ENCODE data around the gene BRD1. TPM values are rescaled to one million over a fixed set of nuclear protein-coding genes. Genes with fewer than 3 reads are reported as not detected.

The BRD1 gene
- total RNA-seq, 3 donors from 2014 or later, result 33.4 to 51.3 (median 48.4) TPM

- DNase-seq (no peak), ATAC-seq (no peak)
- TF ChIP-seq CTCF (IDR thresholded peaks at IDR 0.05), result no peak
- intact Hi-C loops (cut with DNase I, micrococcal nuclease), result no loop called here
- no peaks in the 10 kb centered on the region for H3K36me3 ChIP-seq (ENCODE audit: low read depth)
- H3K4me1 ChIP-seq (ENCODE audit: low read depth), result no peaks in the 10 kb centered on the region
- H3K4me3 ChIP-seq, result no peak overlapping the region
- H3K9me3 ChIP-seq, result no peaks in the 10 kb centered on the region
Measured at GRCh38 chr22:49803134-49803533, 24.5 kb downstream of the BRD1 start.

- H3K4me1 ChIP-seq (ENCODE audit: low read depth), result no peaks in the 10 kb centered on the region
Measured at GRCh38 chr22:49801391-49802060, 26.1 kb downstream of the BRD1 start.

GRCh38 chr22:49800408-49801238 is 27.1 kb downstream of the BRD1 start:
- intact Hi-C loops (cut with DNase I, micrococcal nuclease), result no loop called here
- DNase-seq (no peak), ATAC-seq (no peak)
- Histone ChIP-seq H3K9me3 (no peaks in the 10 kb centered on the region), H3K4me1 (ENCODE audit: low read depth) (no peaks in the 10 kb centered on the region), H3K4me3 (no peak overlapping the region), H3K36me3 (ENCODE audit: low read depth) (peaks cover 6% of the 10 kb centered on the region)
- no peak for TF ChIP-seq CTCF (IDR thresholded peaks at IDR 0.05)

More at GRCh38 chr22:49801391-49802060, 26.1 kb downstream of the BRD1 start:
- no peak for TF ChIP-seq CTCF (IDR thresholded peaks at IDR 0.05)
- Histone ChIP-seq H3K4me3 (no peak overlapping the region), H3K36me3 (ENCODE audit: low read depth) (peaks cover 6% of the 10 kb centered on the region), H3K9me3 (no peaks in the 10 kb centered on the region)
- intact Hi-C loops (cut with DNase I, micrococcal nuclease), result no loop called here
- ATAC-seq, result no peak
- no peak for DNase-seq

GRCh38 chr22:49799431-49800075 is 28.1 kb downstream of the BRD1 start:
- DNase-seq, result no peak
- ATAC-seq, result no peak
- no peaks in the 10 kb centered on the region for H3K9me3 ChIP-seq
- H3K36me3 ChIP-seq (ENCODE audit: low read depth), result peaks cover 11% of the 10 kb centered on the region
- H3K4me3 ChIP-seq, result no peak overlapping the region
- no peak for TF ChIP-seq CTCF (IDR thresholded peaks at IDR 0.05)
- no peaks in the 10 kb centered on the region for H3K4me1 ChIP-seq (ENCODE audit: low read depth)
- intact Hi-C loops (cut with DNase I, micrococcal nuclease), result no loop called here

- intact Hi-C loops (cut with DNase I, micrococcal nuclease), result no loop called here
- Histone ChIP-seq H3K4me3 (no peak overlapping the region), H3K36me3 (ENCODE audit: low read depth) (peaks cover 14% of the 10 kb centered on the region), H3K4me1 (ENCODE audit: low read depth) (no peaks in the 10 kb centered on the region), H3K9me3 (no peaks in the 10 kb centered on the region)
- TF ChIP-seq CTCF (IDR thresholded peaks at IDR 0.05), result no peak
- DNase-seq (no peak), ATAC-seq (peak; percentile 5)
Measured at GRCh38 chr22:49798486-49799151, 29.1 kb downstream of the BRD1 start.

All from mucosa of descending colon (tissue), 3 donors.